Measurements from ENCODE around the gene TRIP6. TPM values are rescaled to one million over a fixed set of nuclear protein-coding genes. Genes with fewer than 3 reads are reported as not detected.

The TRIP6 gene
- total RNA-seq, 1 experiment from 2014 or later = 140 TPM

DNA sequence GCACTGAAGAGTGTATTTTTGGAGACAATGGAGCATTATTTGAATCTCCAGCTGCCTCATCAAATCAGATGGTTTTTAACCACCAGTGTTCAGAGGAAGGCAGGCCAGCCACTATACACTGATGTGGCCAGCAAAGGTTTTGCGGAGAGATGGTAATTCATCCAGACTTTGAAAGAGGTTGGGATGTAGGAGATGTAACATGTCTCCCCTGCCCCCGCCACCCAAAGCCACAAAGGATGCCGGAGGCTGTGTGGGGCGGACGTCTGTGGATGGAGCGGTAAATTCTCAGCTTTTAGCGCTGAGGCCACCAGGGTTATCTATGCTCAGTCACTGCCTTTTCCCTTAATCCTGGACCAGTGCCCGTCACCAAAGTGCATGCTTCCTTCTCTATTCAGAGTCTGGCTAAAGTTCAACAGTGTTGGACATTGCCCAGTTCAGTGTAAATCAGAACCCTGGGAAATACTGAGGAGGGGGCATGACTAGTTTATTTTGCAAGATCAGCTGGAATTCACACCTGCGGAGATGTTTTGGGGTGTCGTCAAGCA, 3.7 kb upstream of the TRIP6 start (continued):
- no peak for TF ChIP-seq MYBL2 (CRISPR knock-in tag; IDR thresholded peaks at IDR 0.05)
- TF ChIP-seq, protein P1, sequence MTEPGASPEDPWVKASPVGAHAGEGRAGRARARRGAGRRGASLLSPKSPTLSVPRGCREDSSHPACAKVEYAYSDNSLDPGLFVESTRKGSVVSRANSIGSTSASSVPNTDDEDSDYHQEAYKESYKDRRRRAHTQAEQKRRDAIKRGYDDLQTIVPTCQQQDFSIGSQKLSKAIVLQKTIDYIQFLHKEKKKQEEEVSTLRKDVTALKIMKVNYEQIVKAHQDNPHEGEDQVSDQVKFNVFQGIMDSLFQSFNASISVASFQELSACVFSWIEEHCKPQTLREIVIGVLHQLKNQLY (CRISPR knock-in tag; IDR thresholded peaks at IDR 0.05) = no peak

DNA sequence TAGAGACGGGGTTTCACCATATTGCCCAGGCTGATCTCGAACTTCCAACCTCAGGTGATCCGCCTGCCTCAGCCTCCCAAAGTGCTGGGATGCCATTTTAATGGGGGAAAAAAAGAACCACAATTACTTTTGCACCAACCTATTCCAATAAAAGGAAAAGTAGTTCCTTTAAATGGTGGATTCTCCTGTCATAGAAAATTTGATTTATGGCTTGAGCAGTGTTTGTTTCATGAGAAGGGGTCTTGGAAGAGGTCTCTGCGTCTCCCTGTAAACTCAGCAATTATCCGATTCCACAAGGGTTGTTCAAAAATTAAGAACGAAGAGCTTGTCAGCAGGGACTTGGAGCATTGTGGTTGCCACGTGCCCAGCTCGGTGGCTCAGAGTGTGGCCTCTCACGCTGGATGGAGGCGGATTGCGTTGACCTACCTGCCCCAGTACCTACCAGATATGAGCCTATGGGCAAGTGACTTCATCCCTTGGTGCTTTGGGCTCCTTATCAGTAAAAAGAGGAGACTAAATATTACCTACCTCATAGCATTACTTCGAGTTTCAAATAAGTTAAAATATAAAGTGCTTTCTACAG, 2.8 kb upstream of the TRIP6 start:
- TF ChIP-seq, protein P1 (CRISPR knock-in tag; IDR thresholded peaks at IDR 0.05) = no peak
- TF ChIP-seq ELF4 (CRISPR knock-in tag; IDR thresholded peaks at IDR 0.05; ENCODE audit: low read depth) (no peak), IRF1 (CRISPR knock-in tag; IDR thresholded peaks at IDR 0.05) (no peak), HMGA2 (CRISPR knock-in tag; IDR thresholded peaks at IDR 0.05) (no peak), ZNF423 (CRISPR knock-in tag; IDR thresholded peaks at IDR 0.05) (no peak), STAT6 (CRISPR knock-in tag; conservative IDR thresholded peaks at IDR 0.05; ENCODE audit: low read depth) (no peak), ATF2 (CRISPR knock-in tag; IDR thresholded peaks at IDR 0.05; ENCODE audit: borderline replicate concordance, low read depth) (no peak), RORB (CRISPR knock-in tag; IDR thresholded peaks at IDR 0.05) (no peak)
- TF ChIP-seq, protein P2, sequence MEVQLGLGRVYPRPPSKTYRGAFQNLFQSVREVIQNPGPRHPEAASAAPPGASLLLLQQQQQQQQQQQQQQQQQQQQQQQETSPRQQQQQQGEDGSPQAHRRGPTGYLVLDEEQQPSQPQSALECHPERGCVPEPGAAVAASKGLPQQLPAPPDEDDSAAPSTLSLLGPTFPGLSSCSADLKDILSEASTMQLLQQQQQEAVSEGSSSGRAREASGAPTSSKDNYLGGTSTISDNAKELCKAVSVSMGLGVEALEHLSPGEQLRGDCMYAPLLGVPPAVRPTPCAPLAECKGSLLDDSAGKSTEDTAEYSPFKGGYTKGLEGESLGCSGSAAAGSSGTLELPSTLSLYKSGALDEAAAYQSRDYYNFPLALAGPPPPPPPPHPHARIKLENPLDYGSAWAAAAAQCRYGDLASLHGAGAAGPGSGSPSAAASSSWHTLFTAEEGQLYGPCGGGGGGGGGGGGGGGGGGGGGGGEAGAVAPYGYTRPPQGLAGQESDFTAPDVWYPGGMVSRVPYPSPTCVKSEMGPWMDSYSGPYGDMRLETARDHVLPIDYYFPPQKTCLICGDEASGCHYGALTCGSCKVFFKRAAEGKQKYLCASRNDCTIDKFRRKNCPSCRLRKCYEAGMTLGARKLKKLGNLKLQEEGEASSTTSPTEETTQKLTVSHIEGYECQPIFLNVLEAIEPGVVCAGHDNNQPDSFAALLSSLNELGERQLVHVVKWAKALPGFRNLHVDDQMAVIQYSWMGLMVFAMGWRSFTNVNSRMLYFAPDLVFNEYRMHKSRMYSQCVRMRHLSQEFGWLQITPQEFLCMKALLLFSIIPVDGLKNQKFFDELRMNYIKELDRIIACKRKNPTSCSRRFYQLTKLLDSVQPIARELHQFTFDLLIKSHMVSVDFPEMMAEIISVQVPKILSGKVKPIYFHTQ (CRISPR knock-in tag; IDR thresholded peaks at IDR 0.05) = no peak
- TF ChIP-seq, protein P3, sequence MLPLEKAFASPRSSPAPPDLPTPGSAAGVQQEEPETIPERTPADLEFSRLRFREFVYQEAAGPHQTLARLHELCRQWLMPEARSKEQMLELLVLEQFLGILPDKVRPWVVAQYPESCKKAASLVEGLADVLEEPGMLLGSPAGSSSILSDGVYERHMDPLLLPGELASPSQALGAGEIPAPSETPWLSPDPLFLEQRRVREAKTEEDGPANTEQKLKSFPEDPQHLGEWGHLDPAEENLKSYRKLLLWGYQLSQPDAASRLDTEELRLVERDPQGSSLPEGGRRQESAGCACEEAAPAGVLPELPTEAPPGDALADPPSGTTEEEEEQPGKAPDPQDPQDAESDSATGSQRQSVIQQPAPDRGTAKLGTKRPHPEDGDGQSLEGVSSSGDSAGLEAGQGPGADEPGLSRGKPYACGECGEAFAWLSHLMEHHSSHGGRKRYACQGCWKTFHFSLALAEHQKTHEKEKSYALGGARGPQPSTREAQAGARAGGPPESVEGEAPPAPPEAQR (CRISPR knock-in tag; IDR thresholded peaks at IDR 0.05) = no peak
- TF ChIP-seq, protein P4, sequence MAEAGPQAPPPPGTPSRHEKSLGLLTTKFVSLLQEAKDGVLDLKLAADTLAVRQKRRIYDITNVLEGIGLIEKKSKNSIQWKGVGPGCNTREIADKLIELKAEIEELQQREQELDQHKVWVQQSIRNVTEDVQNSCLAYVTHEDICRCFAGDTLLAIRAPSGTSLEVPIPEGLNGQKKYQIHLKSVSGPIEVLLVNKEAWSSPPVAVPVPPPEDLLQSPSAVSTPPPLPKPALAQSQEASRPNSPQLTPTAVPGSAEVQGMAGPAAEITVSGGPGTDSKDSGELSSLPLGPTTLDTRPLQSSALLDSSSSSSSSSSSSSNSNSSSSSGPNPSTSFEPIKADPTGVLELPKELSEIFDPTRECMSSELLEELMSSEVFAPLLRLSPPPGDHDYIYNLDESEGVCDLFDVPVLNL (CRISPR knock-in tag; IDR thresholded peaks at IDR 0.05; ENCODE audit: borderline replicate concordance, low read depth) = no peak
- ChIA-PET CTCF (interaction anchor here (1.4 kb wide), 1 partner anchor 159 kb away, joined by 3 read pairs; the partner anchor contains the start of gene POP7), POLR2A (interaction anchor here (0.5 kb wide), 1 partner anchor 743 kb away, joined by 3 read pairs; no protein-coding TSS in a partner anchor)
- H3K27me3 Mint-ChIP-seq (ENCODE audit: low read depth) = no peaks in the 10 kb centered on the region
- peaks cover 8% of the 10 kb centered on the region for H3K4me1 Mint-ChIP-seq
- no peak overlapping the region for H3K4me3 Mint-ChIP-seq
- no peaks in the 10 kb centered on the region for H3K9me3 Mint-ChIP-seq
- H3K36me3 Mint-ChIP-seq = peaks cover 23% of the 10 kb centered on the region
- DNase-seq (ENCODE audit: low spot score) (no peak), ATAC-seq (no peak)
- H3K27ac Mint-ChIP-seq = peak overlapping the region; percentile 80; the same call in 1 of the 2 replicates
